ENCODE data around the gene MYO5B. TPM values are rescaled to one million over a fixed set of nuclear protein-coding genes. Genes with fewer than 3 reads are reported as not detected.

Gene MYO5B
- total and polyA plus RNA-seq, 8 donors = 9.0 to 25.5 (median 12.1) TPM

DNA sequence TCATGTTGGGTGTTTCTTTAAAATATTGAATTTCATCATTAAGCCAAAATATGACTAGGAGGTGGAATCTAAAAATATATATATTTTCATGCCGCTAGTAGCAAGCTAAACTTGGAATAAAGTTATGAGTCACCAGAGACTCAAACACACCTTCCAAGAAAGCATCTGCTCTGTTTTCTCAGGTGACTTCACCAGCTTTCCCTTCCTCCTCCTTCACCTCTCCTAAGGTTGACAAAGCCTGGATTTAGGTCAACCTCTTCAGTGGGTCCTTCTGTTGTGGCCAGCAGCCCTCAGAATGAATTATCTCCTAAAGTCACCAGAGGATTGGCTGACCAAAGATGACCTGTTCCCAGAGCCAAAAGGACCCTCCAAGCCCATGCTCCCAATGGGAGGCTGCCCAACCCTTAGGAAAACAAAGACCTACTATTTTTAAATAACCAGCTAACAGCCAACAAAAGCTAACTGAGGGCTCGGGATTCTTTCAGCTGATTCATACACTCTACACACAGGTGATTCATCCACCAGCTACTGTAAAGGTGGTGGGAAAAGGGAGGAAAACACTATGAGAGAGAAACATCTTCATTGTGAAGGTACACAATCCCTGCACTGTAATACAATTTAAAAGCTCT is 113.9 kb downstream of the MYO5B start:
- H3K4me1 ChIP-seq = no peaks in the 10 kb centered on the region
- intact Hi-C loops (cut with DNase I) = no loop called here
- H3K27me3 ChIP-seq = peaks cover 0 to 5% of the 10 kb centered on the region in 2 donors
- no peak for DNase-seq
- no peak overlapping the region for H3K4me3 ChIP-seq
- H3K9me3 ChIP-seq = no peaks in the 10 kb centered on the region
- H3K36me3 ChIP-seq = no peaks in the 10 kb centered on the region
- TF ChIP-seq, protein P1, sequence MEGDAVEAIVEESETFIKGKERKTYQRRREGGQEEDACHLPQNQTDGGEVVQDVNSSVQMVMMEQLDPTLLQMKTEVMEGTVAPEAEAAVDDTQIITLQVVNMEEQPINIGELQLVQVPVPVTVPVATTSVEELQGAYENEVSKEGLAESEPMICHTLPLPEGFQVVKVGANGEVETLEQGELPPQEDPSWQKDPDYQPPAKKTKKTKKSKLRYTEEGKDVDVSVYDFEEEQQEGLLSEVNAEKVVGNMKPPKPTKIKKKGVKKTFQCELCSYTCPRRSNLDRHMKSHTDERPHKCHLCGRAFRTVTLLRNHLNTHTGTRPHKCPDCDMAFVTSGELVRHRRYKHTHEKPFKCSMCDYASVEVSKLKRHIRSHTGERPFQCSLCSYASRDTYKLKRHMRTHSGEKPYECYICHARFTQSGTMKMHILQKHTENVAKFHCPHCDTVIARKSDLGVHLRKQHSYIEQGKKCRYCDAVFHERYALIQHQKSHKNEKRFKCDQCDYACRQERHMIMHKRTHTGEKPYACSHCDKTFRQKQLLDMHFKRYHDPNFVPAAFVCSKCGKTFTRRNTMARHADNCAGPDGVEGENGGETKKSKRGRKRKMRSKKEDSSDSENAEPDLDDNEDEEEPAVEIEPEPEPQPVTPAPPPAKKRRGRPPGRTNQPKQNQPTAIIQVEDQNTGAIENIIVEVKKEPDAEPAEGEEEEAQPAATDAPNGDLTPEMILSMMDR (IDR thresholded peaks at IDR 0.05) = no peak
- no peak overlapping the region for H3K27ac ChIP-seq
- ATAC-seq = peak; percentile 85

DNA sequence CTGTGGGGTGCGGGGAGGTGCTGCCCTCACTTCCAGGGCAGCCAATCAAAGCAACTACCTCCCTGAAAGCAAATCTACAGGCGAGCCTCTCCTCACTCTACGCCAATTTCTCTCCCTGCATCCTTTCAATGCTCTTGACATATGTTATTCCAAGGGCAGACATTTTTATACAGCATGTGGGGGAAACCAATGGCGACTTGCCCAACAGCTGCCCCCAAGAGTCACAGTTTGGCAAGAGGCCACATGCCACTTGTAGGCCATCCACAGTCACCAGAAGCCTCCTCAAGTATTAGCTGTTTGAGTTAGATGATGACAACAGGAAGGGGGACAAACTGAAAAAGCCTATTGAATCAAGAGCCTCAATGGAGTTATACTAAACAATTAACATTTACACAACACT is 114.6 kb downstream of the MYO5B start:
- no peak for ATAC-seq
- no peak overlapping the region for H3K27ac ChIP-seq

DNA sequence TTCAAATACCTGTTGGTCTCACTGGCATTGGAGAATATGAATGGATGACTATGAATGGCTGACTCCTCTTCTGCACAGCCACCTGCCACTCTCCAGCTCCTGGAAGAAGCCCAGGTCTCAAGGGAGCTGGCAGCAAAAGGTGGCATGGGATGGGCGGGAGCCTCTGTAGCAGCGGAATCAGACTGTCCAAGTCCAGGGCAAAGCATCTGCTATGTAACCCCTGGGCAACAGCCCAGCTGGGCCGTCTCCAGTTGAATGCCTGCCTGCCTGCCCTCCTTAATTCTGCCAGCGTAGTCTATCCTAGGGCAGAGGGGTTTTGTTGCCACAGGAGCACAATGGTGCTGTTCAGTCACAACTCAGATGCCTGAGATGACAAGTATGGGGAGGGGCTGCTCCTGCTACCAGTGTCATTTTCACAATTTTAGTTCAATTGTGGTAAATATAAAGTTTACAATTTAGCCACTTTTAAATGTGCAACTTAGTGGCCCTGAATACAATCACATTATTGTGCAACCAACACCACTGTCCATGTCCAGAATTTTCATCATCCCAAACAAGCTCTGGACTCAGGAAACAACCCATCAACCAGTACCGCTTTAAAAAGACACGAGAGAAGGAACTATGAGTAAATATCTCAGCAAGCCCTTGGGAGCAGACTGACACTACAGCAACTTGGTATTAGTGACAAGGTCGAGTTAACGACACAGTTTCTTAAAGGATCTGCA is 115.2 kb downstream of the MYO5B start:
- no peaks in the 10 kb centered on the region for H3K9me3 ChIP-seq
- TF ChIP-seq, protein P1 (IDR thresholded peaks at IDR 0.05) = no peak
- peaks cover 0 to 5% of the 10 kb centered on the region in 2 donors for H3K27me3 ChIP-seq
- H3K4me1 ChIP-seq = no peaks in the 10 kb centered on the region
- H3K4me3 ChIP-seq = no peak overlapping the region
- no peaks in the 10 kb centered on the region for H3K36me3 ChIP-seq
- intact Hi-C loops (cut with DNase I) = no loop called here
- no peak overlapping the region for H3K27ac ChIP-seq
- ATAC-seq (peak; percentile 49), DNase-seq (peak in 2 of 4 donors; percentile 32 to 68)

More for the DNA sequence above, 114.6 kb downstream of the MYO5B start:
- no peak for DNase-seq
- no peak overlapping the region for H3K4me3 ChIP-seq
- no peaks in the 10 kb centered on the region for H3K4me1 ChIP-seq
- TF ChIP-seq, protein P1 (IDR thresholded peaks at IDR 0.05) = no peak
- H3K36me3 ChIP-seq = no peaks in the 10 kb centered on the region
- intact Hi-C loops (cut with DNase I) = no loop called here
- no peaks in the 10 kb centered on the region for H3K9me3 ChIP-seq
- H3K27me3 ChIP-seq = peaks cover 0 to 5% of the 10 kb centered on the region in 2 donors

DNA sequence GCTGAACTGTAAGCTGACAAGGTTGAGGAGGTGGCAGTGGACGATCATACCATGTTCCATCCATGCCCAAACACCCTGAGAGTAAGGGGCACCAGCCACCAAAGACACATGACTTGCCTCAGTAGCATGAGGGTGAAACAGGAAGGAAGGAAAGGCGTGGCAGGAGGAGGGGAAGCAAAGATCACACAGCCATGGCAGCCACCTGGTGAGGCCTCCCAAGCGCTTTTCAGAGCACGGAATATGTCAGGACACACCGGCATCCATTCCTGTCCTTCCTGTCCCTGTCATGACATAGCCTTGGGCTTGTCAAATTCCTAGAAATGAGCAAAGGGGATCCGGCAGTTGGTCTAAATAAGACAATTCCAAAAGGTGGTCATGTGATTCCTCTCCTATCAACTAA is 118.7 kb downstream of the MYO5B start:
- H3K4me1 ChIP-seq = no peaks in the 10 kb centered on the region
- intact Hi-C loops (cut with DNase I) = no loop called here
- no peak overlapping the region for H3K27ac ChIP-seq
- no peak overlapping the region for H3K4me3 ChIP-seq
- H3K36me3 ChIP-seq = no peaks in the 10 kb centered on the region
- no peaks in the 10 kb centered on the region for H3K9me3 ChIP-seq
- H3K27me3 ChIP-seq = peaks cover 0 to 5% of the 10 kb centered on the region in 2 donors
- DNase-seq = no peak
- TF ChIP-seq, protein P1 (IDR thresholded peaks at IDR 0.05) = no peak
- ATAC-seq = no peak

DNA sequence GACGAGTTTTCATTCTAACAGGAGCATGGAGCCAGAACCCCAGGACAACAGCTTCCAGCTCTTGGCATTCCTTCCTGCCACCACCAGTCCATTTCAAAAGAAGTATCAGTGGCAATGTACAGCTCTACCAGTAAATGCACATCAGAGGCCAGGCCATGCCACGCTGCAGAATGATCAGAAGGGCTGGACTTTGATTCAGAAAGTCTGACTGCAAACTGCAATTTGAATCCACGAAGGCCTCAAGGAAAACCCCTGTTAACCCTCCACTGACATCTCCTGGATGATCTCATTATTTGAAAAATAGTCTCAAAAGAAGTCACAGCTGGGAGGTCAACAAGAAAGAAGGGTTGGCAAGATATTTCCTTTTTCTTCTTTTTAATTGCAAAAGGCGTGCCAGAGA is 119.2 kb downstream of the MYO5B start:
- TF ChIP-seq, protein P1 (IDR thresholded peaks at IDR 0.05) = no peak
- intact Hi-C loops (cut with DNase I) = no loop called here
- ATAC-seq (no peak), DNase-seq (no peak)
- Histone ChIP-seq H3K27me3 (peaks cover 0 to 5% of the 10 kb centered on the region in 2 donors), H3K9me3 (no peaks in the 10 kb centered on the region), H3K36me3 (no peaks in the 10 kb centered on the region), H3K27ac (no peak overlapping the region), H3K4me3 (no peak overlapping the region), H3K4me1 (no peaks in the 10 kb centered on the region)
